Tibial nerve (tissue), 3 donors: ENCODE measurements around the gene FNDC5.

ENCODE experiments used
- POLR2A ChIP-seq, 2 donors: fragments of 450-650 bp; IDR thresholded peaks; one replicate each; pipeline ENCODE4 v1.6.1; 2017; ENCODE audit warnings: antibody characterized with exemption in 2 of 2, mild to moderate bottlenecking in 2 of 2, moderate library complexity in 2 of 2
- TF ChIP-seq, protein P1 (sequence below), 5 experiments: fragments of 200-600 bp in 3 of 5; fragments of 450-650 bp in 2 of 5; sonication (generic) in 3 of 5; IDR thresholded peaks; one replicate each; pipeline ENCODE4 v1.5.1; 2016 to 2019; ENCODE audit warnings: antibody characterized with exemption in 5 of 5, mild to moderate bottlenecking in 3 of 5, moderate library complexity in 2 of 5

DNA sequence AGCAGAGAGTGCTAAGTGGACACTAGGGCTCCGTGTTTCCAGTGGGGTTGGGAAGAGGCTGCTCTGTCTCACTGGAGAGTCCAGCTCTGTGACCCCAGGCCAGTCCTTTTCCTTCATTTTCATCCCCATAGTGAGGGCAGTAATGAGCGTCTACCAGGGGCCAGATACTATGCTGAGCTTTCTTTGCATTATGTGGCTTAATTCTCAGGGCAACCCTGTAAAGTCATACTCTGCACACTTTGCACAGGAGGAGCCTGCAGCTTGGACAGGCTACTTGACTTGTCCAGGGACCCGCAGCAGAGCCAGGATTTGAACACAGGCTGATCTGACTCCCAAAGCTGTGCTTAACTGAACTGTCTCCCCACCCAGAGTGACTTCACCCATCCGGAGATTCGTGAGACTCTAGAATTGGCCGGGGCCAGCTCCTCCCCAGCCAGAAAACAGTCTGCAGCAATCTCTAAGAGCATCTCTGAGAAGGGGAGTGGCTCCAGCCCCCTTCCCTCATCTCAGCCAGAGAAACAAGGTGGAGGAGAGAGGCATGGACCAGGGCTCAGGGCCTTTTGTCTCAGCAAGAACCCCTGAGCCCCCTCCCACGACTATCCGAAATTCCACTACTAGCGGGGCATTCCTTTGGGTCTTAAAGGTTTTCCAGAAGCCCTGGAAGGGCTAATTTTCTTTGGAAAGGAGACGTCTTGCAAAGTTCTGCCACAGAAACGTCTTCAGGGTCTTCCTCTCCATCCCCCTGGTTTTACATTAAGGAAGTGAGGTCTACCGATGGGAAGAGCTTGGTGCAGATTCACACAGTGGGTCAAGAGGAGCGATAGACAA, 866 bp upstream of the FNDC5 start:
- no peak for TF ChIP-seq POLR2A (IDR thresholded peaks at IDR 0.05)
- TF ChIP-seq, protein P1, sequence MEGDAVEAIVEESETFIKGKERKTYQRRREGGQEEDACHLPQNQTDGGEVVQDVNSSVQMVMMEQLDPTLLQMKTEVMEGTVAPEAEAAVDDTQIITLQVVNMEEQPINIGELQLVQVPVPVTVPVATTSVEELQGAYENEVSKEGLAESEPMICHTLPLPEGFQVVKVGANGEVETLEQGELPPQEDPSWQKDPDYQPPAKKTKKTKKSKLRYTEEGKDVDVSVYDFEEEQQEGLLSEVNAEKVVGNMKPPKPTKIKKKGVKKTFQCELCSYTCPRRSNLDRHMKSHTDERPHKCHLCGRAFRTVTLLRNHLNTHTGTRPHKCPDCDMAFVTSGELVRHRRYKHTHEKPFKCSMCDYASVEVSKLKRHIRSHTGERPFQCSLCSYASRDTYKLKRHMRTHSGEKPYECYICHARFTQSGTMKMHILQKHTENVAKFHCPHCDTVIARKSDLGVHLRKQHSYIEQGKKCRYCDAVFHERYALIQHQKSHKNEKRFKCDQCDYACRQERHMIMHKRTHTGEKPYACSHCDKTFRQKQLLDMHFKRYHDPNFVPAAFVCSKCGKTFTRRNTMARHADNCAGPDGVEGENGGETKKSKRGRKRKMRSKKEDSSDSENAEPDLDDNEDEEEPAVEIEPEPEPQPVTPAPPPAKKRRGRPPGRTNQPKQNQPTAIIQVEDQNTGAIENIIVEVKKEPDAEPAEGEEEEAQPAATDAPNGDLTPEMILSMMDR (IDR thresholded peaks at IDR 0.05) = no peak
